ENCODE results near the gene TNFRSF1A. TPM values are rescaled to one million over a fixed set of nuclear protein-coding genes. Genes with fewer than 3 reads are reported as not detected.

Gene TNFRSF1A
- total and polyA plus RNA-seq, 2 of the 13 experiments (the other 11 are each of a cell fraction or from before 2014, with no cell fraction given), result 41.5 to 61.2 TPM

DNA sequence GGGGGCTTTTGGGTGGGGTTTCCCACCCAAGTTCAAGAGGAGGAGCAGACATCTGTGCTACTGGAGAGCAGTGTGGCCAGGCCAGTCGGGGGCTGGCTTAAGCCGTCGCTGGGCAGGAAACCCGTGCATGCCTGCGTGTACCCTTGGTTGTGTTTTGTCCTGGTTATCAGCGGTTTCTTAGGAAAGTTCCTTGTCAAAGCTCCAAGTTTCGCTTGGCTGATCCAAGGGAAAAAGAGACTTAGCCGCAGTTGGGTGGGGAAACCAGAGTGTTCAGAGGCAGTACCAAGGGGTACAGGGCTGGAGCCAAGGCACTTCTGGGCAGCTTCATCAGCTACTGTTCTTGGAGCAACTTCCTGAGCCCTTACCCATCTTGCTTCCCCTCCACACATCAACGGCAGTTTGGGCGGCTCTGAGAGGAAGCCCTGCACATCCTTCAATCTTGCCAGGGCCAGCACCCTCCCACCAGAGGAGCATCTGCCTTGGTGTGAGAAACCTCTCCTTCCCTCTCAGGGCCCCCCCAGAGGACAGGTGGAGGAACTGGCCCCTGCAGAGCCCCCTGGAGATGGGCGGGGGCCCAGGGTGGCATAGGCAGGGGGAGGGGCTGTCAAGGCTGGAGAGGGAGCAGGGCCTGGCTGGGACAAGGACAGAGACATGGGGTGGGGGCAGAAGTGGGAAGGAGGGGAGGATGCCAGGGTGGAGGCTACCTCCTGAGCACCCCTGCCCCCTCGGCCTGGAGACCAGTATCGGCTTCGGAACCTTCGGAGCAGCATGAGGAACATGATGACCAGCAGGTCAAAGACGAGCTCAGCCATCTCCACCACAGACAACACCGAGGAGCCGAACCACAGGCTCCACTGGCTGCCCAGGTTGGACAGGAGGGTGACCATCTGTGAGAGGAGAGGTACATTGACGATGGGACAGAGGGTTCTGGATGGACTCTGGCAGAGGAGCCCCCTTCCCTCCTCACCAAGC lies 5.8 kb upstream of the TNFRSF1A start:
- Histone ChIP-seq H3K9ac (ENCODE audit: insufficient read depth, low read depth, low read length) (no peak overlapping the region), H2AFZ (ENCODE audit: low read length) (no peak overlapping the region), H3K4me2 (ENCODE audit: low read depth, low read length) (no peak overlapping the region), H3K4me1 (ENCODE audit: insufficient read depth, low read length) (peaks cover 57% of the 10 kb centered on the region), H3K27me3 (ENCODE audit: control insufficient read depth in 1 of 2, insufficient read depth in 2 of 2, low read length in 2 of 2) (no peaks in the 10 kb centered on the region), H3K79me2 (ENCODE audit: insufficient read depth, low read length) (no peaks in the 10 kb centered on the region), H3K4me3 (replicated peaks in 1 of 3; ENCODE audit: insufficient read depth in 1 of 3, low read depth in 2 of 3, low read length in 3 of 3) (no peak overlapping the region), H3K9me3 (ENCODE audit: low read length) (no peaks in the 10 kb centered on the region), H3K27ac (ENCODE audit: extremely low read length, insufficient read depth, low read length) (no peak overlapping the region), H4K20me1 (ENCODE audit: insufficient read depth, low read length) (no peaks in the 10 kb centered on the region), H3K36me3 (replicated peaks in 1 of 2; ENCODE audit: control insufficient read depth in 1 of 2, insufficient read depth in 2 of 2, low read length in 2 of 2) (no peaks in the 10 kb centered on the region)
- DNase-seq (ENCODE audit: low spot score), result no peak
- 93% methylated on average over 16 of the region's 19 CpGs for WGBS (ENCODE audit: low lambda C conversion rate)
- in situ Hi-C loops (cut with HindIII; ENCODE audit: extremely low pct_ligation_motif_present, low pct_unique_long_range_greater_than_20kb) (no loop called here), intact Hi-C loops (cut with micrococcal nuclease; ENCODE audit: unreplicated experiment) (loop anchor here (10.0 kb wide), 1 partner anchor 187 kb away; the partner anchor contains the start of gene GAPDH)
- CTCF ChIA-PET (ENCODE audit: low intra/inter-chr PET ratio, low total read pairs), result no interaction called here
- FAIRE-seq, result no peak
- no peak for ATAC-seq
- no TSS peak for BruUV-seq (replicated peaks)
- POLR2A ChIA-PET, result interaction anchor here (2.4 to 3.5 kb wide), 2 partner anchors 12 to 15 kb away, joined by 26 to 72 read pairs; no protein-coding TSS in a partner anchor
- no peak for TF ChIP-seq ZNF850 (CRISPR knock-in tag; conservative IDR thresholded peaks at IDR 0.05)
- no peak for TF ChIP-seq TCF12 (IDR thresholded peaks at IDR 0.05)
- no peak for TF ChIP-seq TCF12 (CRISPR knock-in tag; IDR thresholded peaks at IDR 0.05)
- no peak for TF ChIP-seq ZNF350 (CRISPR knock-in tag; IDR thresholded peaks at IDR 0.05; ENCODE audit: borderline replicate concordance, low read depth)
- TF ChIP-seq CREB3 (CRISPR knock-in tag; IDR thresholded peaks at IDR 0.05), result no peak
- TF ChIP-seq RFX5 (IDR thresholded peaks at IDR 0.05; ENCODE audit: low read depth, low read length), result no peak
- no peak for TF ChIP-seq ZBTB33 (CRISPR knock-in tag; IDR thresholded peaks at IDR 0.05)
- TF ChIP-seq NFIC (IDR thresholded peaks at IDR 0.05; ENCODE audit: low read length), result no peak
- no peak for TF ChIP-seq KDM5B (CRISPR knock-in tag; IDR thresholded peaks at IDR 0.05; ENCODE audit: borderline replicate concordance)
- TF ChIP-seq, protein P1, sequence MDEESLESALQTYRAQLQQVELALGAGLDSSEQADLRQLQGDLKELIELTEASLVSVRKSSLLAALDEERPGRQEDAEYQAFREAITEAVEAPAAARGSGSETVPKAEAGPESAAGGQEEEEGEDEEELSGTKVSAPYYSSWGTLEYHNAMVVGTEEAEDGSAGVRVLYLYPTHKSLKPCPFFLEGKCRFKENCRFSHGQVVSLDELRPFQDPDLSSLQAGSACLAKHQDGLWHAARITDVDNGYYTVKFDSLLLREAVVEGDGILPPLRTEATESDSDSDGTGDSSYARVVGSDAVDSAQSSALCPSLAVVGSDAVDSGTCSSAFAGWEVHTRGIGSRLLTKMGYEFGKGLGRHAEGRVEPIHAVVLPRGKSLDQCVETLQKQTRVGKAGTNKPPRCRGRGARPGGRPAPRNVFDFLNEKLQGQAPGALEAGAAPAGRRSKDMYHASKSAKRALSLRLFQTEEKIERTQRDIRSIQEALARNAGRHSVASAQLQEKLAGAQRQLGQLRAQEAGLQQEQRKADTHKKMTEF (CRISPR knock-in tag; IDR thresholded peaks at IDR 0.05), result no peak
- no peak for TF ChIP-seq ZNF564 (CRISPR knock-in tag; IDR thresholded peaks at IDR 0.05)
- TF ChIP-seq SCMH1 (CRISPR knock-in tag; IDR thresholded peaks at IDR 0.05; ENCODE audit: borderline replicate concordance), result no peak
- TF ChIP-seq ZNF468 (CRISPR knock-in tag; IDR thresholded peaks at IDR 0.05), result no peak
- no peak for TF ChIP-seq EZH2 (conservative IDR thresholded peaks at IDR 0.05; ENCODE audit: low read depth, low read length)
- TF ChIP-seq TFAP4 (IDR thresholded peaks at IDR 0.05; ENCODE audit: borderline replicate concordance, low read depth), result no peak
